AG10803 (cell line): Measurements from ENCODE around the gene PHOX2B.

Source experiments
- DNase-seq: peaks from one replicate; pipeline ENCODE4 v3.0.0; 2010; ENCODE audit warnings: low read depth
- H3K4me3 ChIP-seq: 2 replicates; pipeline ENCODE4 v1.5.1; 2011; ENCODE audit warnings: mild to moderate bottlenecking, low read length, control low read depth
- CTCF ChIP-seq: conservative IDR thresholded peaks from 2 replicates; pipeline ENCODE4 v1.5.1; 2011; ENCODE audit warnings: mild to moderate bottlenecking, low read length, control low read depth, inconsistent platforms

PHOX2B gene

GRCh38 chr4:41748074-41748570 is 403 bp downstream of the PHOX2B start:
- TF ChIP-seq CTCF = no peak
- H3K4me3 ChIP-seq = no peak overlapping the region
- no peak for DNase-seq

GRCh38 chr4:41747230-41748055 is 1.1 kb downstream of the PHOX2B start:
- H3K4me3 ChIP-seq = no peak overlapping the region
- DNase-seq = no peak
- TF ChIP-seq CTCF = no peak

GRCh38 chr4:41746440-41747229 is 1.9 kb downstream of the PHOX2B start:
- no peak for TF ChIP-seq CTCF
- no peak for DNase-seq
- no peak overlapping the region for H3K4me3 ChIP-seq

GRCh38 chr4:41746025-41746439 is 2.5 kb downstream of the PHOX2B start:
- DNase-seq = no peak
- TF ChIP-seq CTCF = no peak
- H3K4me3 ChIP-seq = no peak overlapping the region

GRCh38 chr4:41745292-41746024 is 3.1 kb downstream of the PHOX2B start:
- no peak for TF ChIP-seq CTCF
- H3K4me3 ChIP-seq = no peak overlapping the region
- no peak for DNase-seq

- H3K4me3 ChIP-seq = no peak overlapping the region
- no peak for TF ChIP-seq CTCF
- no peak for DNase-seq
Measured at GRCh38 chr4:41744572-41745291, 3.8 kb downstream of the PHOX2B start.
